Pancreas (tissue), 10 donors: ENCODE data around the gene BCAP31. TPM values are rescaled to one million over a fixed set of nuclear protein-coding genes. Genes with fewer than 3 reads are reported as not detected.

ENCODE experiments used
- ATAC-seq, 4 donors: fragments of 200-7000 bp; cut with Tn5 transposase; one replicate each; pipeline versions ENCODE4 v1.8.0 to v1.9.1; 2020; ENCODE audit warnings: mild to moderate bottlenecking in 4 of 4, moderate library complexity in 4 of 4
- DNase-seq, 6 donors: peaks; one replicate each; pipeline ENCODE4 v3.0.0-alpha.2; 2020
- FAIRE-seq: peaks from 2 replicates; lab custom pipeline; 2012; peaks lifted over from hg19 to GRCh38; lab: Jason Lieb, UNC
- H3K27ac ChIP-seq, 4 donors: fragments of 200-600 bp; sonication (generic); 1 replicate in 3 of 4; 2 replicates in 1 of 4; pipeline versions ENCODE4 v1.5.0 to v1.8.0; 2020
- H3K27me3 ChIP-seq, 4 donors: fragments of 200-600 bp; one replicate each; pipeline ENCODE4 v1.8.0; 2021
- H3K36me3 ChIP-seq, 3 donors: fragments of 200-600 bp; sonication (generic) in 1 of 3; one replicate each; pipeline versions ENCODE4 v1.5.0 to v1.8.0; 2020 to 2021
- H3K4me1 ChIP-seq, 3 donors: fragments of 200-600 bp; one replicate each; pipeline ENCODE4 v1.8.0; 2021
- H3K4me3 ChIP-seq, 4 donors: fragments of 200-600 bp; sonication (generic) in 2 of 4; one replicate each; pipeline versions ENCODE4 v1.5.0 to v1.8.0; 2020 to 2021
- H3K9me3 ChIP-seq, 4 donors: fragments of 200-600 bp; one replicate each; pipeline ENCODE4 v1.8.0; 2021
- CTCF ChIP-seq, 4 donors: fragments of 200-600 bp; sonication (generic) in 3 of 4; IDR thresholded peaks; one replicate each; pipeline versions ENCODE4 v1.5.0 to v1.8.0; 2021; ENCODE audit warnings: antibody characterized with exemption in 4 of 4
- WGBS, 2 donors: extraction: QIAGEN DNeasy Blood & Tissue Kit; methylation state at CpG; one replicate each; pipeline ENCODE4 v1.1.7; 2013; 5-methylcytosine and 5-hydroxymethylcytosine counted together
- intact Hi-C, 3 donors: fragments of 100-400 bp; cut with DNase I; formaldehyde crosslinking; loops; one replicate each; pipeline versions ENCODE4 v1.11.1 to v1.14.2; 2022
- polyA plus RNA-seq, 2 donors: library from polyadenylated mRNA; stranded (reverse); fragments of 200-250 nt; gene quantifications; one replicate each; pipeline ENCODE4 v1.2.3, GENCODE V29; 2013
- total RNA-seq, 6 donors: library from RNA; stranded (reverse); fragmentation: NEBNext Ultra II Directional in 4 of 6; extraction: Animal tissue kit (Norgen Biotek cat#: 25700) in 4 of 6; gene quantifications; one replicate each; pipeline versions ENCODE4 v1.2.1 to v1.2.4, GENCODE V29; 2021 to 2023
- donor health status: healthy with polysubstance abuse.
- donor health status: DM: no; HTN: no; CAD: no; lungs with moderate emphysema.
- donor health status: DM: no; HTN: no; CAD: no.
- donor health status: control.
- donor health status: control.
- donor health status: Bipolar disorder and iron deficiency.
- donor health status: DM: yes; HTN: yes; CAD: no.
- donor health status: DM: no; HTN: no; CAD: no.
- donor health status: DM: no; HTN: no; CAD: no.
- donor health status: DM: yes; HTN: yes; CAD: no.

The BCAP31 gene
- total and polyA plus RNA-seq, 8 donors = 66.3 to 118 (median 85.6) TPM

- ATAC-seq = no peak
- no peak overlapping the region for H3K4me3 ChIP-seq
- no peaks in the 10 kb centered on the region for H3K36me3 ChIP-seq
- H3K27me3 ChIP-seq = no peaks in the 10 kb centered on the region
- no peaks in the 10 kb centered on the region for H3K9me3 ChIP-seq
- no peaks in the 10 kb centered on the region for H3K4me1 ChIP-seq
- peak in 1 of 6 donors; percentile 57 for DNase-seq
- no peak overlapping the region for H3K27ac ChIP-seq
- WGBS, 2 donors = 90 to 92% methylated on average over 29 of the region's 29 CpGs
- no peak for TF ChIP-seq CTCF (IDR thresholded peaks at IDR 0.05)
- no peak for FAIRE-seq
- intact Hi-C loops = no loop called here
These were observed 15.7 kb upstream of the BCAP31 start for GRCh38 chrX:153739754-153740486.

- TF ChIP-seq CTCF (IDR thresholded peaks at IDR 0.05) = no peak
- 85 to 96% methylated on average over 26 to 27 of the region's 27 CpGs for WGBS, 2 donors
- Histone ChIP-seq H3K9me3 (no peaks in the 10 kb centered on the region), H3K4me3 (no peak overlapping the region), H3K27ac (no peak overlapping the region), H3K4me1 (no peaks in the 10 kb centered on the region), H3K36me3 (no peaks in the 10 kb centered on the region), H3K27me3 (no peaks in the 10 kb centered on the region)
- DNase-seq (no peak), ATAC-seq (no peak), FAIRE-seq (no peak)
- intact Hi-C loops = no loop called here
These were observed 13.9 kb upstream of the BCAP31 start for GRCh38 chrX:153738056-153738605.

GRCh38 chrX:153736871-153737441 is 12.8 kb upstream of the BCAP31 start:
- ATAC-seq (peak in 1 of 4 donors; percentile 8), DNase-seq (peak in 2 of 6 donors; percentile 60 to 77), FAIRE-seq (no peak)
- Histone ChIP-seq H3K9me3 (no peaks in the 10 kb centered on the region), H3K4me3 (no peak overlapping the region), H3K36me3 (no peaks in the 10 kb centered on the region), H3K27me3 (no peaks in the 10 kb centered on the region), H3K4me1 (no peaks in the 10 kb centered on the region), H3K27ac (no peak overlapping the region)
- intact Hi-C loops = no loop called here
- 75 to 83% methylated on average over 15 of the region's 15 CpGs for WGBS, 2 donors
- no peak for TF ChIP-seq CTCF (IDR thresholded peaks at IDR 0.05)

GRCh38 chrX:153736071-153736820 is 12.1 kb upstream of the BCAP31 start:
- H3K27me3 ChIP-seq = no peaks in the 10 kb centered on the region
- DNase-seq = peak in 1 of 6 donors; percentile 67
- WGBS, 2 donors = 88 to 92% methylated on average over 30 of the region's 30 CpGs
- no peak for TF ChIP-seq CTCF (IDR thresholded peaks at IDR 0.05)
- no peaks in the 10 kb centered on the region for H3K4me1 ChIP-seq
- no peak overlapping the region for H3K27ac ChIP-seq
- no peak overlapping the region for H3K4me3 ChIP-seq
- no peak for ATAC-seq
- no peaks in the 10 kb centered on the region for H3K9me3 ChIP-seq
- no peak for FAIRE-seq
- intact Hi-C loops = no loop called here
- H3K36me3 ChIP-seq = no peaks in the 10 kb centered on the region
